A204.1 (cell line): Measurements from ENCODE around the gene SDF2L1.
"Not testable (repeated sequence)": the region's sequence is repeated elsewhere in the genome, so short reads cannot be mapped to it uniquely, and the experiment has no call there.

Experiments used
- FAIRE-seq: peaks from 2 replicates; lab custom pipeline; 2012; peaks lifted over from hg19 to GRCh38; lab: Jason Lieb, UNC

SDF2L1 gene

GRCh38 chr22:21636629-21637218, 5.4 kb upstream of the SDF2L1 start:
- FAIRE-seq: no peak

GRCh38 chr22:21637450-21637849, 4.7 kb upstream of the SDF2L1 start:
- not testable (repeated sequence) for FAIRE-seq

GRCh38 chr22:21639359-21639758, 2.7 kb upstream of the SDF2L1 start:
- FAIRE-seq: no peak

DNA sequence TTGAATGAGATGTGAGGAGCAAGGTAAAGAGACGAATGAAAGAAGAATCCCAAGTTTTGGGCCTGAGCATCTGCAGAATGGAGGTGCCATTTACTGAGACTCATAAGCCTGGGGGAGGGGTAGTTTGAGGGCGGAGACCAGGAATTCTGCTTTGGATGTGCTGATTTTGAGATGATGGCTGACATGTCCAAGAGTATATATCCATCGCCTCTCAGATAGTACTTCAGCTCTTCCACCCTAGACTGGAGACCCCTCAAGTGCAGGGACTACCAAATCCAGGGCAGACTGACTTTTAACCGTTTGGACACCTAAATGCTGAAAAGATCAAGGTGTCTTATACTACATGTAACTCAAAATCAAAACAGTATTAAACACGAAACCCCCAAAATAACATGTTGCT, 1.3 kb upstream of the SDF2L1 start:
- no peak for FAIRE-seq

GRCh38 chr22:21641417-21641788, 699 bp upstream of the SDF2L1 start:
- FAIRE-seq: no peak

DNA sequence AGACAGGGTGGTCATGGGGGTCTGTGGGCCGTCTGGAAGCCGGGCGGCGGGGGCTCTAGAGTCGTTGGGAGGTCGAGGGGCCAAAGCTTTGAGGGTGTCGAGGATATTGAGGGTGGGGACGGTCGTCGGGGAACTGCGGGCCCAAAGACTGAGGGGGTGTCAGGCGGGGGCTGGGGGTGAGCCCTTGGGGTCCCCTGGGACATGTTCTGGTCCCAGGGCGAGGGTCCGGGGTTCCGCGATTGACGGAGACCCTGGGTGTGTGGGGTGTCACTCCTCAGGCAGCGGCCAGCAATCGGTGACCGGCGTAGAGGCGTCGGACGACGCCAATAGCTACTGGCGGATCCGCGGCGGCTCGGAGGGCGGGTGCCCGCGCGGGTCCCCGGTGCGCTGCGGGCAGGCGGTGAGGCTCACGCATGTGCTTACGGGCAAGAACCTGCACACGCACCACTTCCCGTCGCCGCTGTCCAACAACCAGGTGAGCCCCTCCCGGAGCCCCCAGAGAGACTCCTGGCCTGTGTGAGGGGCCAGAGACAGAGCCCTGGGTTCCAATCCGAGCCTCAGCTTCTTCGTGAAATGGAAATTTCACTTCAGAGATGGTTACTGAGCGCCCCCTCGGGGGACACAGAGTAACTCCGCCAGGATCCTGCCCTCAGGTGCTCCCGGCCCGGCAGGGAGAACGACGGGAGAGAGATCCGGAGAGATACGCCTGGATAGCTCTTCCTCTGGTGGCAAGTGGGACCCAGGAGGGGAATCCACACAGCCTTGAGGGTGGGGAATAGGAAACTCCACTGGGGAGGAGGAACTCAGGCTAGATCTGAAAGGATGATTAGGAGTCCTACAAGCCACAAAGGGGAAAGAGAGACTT, 714 bp downstream of the SDF2L1 start:
- no peak for FAIRE-seq

DNA sequence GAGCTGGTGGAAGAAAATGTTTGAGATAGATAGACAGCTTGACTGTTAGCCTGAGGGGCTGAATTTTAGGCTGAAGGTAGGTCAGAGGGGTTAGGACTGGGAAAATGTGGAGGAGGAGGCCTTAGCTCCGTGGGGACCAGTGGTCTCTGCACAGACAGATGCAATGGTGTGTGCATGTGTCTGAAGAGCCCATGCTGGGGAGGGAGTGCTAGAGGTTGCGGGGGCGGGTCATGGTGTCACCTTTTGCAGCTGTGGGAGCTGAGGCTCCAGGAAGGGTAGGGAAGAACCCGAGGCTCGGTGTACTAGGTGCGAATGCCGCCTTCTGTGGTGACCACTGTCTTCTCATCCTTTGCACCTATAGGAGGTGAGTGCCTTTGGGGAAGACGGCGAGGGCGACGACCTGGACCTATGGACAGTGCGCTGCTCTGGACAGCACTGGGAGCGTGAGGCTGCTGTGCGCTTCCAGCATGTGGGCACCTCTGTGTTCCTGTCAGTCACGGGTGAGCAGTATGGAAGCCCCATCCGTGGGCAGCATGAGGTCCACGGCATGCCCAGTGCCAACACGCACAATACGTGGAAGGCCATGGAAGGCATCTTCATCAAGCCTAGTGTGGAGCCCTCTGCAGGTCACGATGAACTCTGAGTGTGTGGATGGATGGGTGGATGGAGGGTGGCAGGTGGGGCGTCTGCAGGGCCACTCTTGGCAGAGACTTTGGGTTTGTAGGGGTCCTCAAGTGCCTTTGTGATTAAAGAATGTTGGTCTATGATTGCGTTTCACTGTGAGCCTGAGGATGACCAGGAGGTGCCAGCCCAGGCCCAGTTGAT, 1.6 kb downstream of the SDF2L1 start:
- FAIRE-seq: no peak

DNA sequence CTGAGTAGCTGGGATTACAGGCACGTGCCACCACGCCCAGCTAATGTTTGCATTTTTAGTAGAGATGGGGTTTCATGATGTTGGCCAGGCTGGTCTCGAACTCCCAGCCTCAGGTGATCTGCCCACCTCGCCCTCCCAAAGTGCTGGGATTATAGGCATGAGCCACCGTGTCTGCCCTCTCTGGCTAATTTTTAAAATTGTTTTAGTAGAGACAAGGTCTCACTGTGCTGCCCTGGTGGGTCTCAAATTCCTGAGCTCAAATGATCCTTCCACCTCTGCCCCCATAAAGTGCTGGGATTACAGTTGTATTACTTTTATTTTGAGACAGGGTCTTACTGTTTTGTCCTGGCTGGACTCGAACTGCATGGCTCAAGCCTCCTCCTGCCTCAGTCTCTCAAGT, 3.4 kb downstream of the SDF2L1 start:
- not testable (repeated sequence) for FAIRE-seq

- FAIRE-seq: no peak
These were observed 4.8 kb downstream of the SDF2L1 start for GRCh38 chr22:21646608-21647590.

DNA sequence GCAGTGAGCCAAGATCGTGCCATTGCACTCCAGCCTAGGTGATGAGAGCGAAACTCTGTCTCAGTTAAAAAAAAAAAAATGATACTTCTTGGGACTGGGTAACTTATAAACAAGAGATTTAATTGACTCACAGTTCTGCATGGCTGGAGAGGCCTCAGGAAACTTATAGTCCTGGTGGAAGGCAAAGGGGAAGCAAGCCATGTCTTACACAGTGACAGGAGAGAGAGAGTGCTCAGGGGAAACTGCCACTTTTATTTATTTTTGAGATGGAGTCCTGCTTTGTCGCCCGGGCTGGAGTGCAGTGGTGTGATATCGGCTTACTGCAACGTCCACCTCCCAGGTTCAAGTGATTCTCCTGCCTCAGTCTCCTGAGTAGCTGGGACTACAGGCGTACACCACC, 8.2 kb downstream of the SDF2L1 start:
- FAIRE-seq: no peak

DNA sequence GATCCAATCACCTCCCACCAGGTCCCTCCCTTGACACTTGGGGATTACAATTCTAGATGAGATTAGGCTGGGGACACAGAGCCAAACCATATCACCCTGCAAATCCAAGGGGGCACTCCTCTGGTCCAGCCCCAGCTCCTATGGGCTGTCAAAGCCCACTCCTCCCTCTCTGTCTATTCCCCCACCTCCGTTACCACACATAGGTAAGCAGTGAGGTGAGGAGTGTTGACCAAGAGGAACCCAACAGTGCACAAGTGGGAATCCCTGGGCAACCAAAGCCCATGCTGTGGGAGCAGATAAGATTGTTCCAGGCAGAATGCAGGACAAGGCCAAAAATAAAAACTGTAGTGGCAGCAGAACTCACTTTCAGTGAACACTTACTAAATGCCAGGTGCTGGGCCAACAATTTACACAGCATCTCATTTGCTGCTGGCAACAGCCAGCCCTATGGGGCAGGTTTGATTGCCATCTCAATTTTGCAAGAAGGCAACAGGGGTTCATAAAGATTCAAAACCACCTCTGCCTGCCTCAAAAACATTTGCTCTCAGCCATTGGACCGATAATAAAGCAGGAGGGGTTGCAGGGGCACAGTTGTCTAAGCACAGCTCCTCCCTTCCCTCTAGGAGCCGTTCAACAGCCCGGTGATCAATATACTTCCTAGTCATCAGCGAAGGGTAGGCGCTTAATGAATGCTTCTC, 8.9 kb downstream of the SDF2L1 start:
- FAIRE-seq: no peak

- FAIRE-seq: no peak
These were observed 9.5 kb downstream of the SDF2L1 start for GRCh38 chr22:21651521-21652009.

DNA sequence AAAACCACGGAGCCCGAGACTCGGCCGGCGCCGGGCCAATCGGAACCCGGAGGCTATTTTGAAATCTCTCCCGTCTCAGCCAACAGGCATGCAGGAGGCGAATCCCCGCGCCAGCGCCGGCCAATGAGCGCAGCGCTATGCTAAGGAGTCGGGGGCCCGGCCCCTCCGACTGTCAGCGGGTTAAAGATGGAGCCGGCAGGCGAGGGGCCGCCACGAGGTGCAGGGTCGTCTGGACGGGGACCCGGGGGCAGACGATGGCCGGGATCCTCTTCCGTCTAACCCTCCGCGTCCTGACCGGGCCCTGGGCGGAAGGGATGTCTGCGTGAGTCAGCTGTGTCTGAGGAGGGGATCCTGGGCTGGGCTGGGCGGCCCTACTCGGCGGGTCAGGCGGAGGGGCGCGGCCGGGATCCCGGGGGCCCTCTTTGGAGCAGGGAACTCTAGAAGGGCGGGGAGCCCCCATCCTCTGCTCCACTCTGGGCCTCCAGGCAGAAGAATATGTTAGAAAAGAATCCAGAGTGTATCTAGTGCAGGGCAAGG, 10.0 kb downstream of the SDF2L1 start:
- no peak for FAIRE-seq

- FAIRE-seq: no peak
These were observed 10.7 kb downstream of the SDF2L1 start for GRCh38 chr22:21652547-21653545.

DNA sequence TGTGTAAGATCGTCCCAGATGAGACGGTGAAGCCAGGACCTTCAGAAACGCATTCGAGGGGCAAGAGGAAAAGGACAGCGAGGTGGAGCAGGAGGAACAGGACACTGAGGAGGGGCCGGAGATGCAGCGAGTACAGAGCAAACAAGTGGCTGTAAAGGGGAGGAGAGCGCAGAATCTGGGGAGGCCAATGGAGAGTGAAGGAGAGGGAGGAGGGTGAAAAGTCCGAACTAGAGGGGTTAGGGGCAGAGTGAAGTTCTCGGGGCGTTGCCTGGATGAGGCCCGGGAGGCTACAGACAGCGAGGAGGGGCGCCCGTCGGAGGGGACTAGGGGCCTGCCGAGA, 14.9 kb downstream of the SDF2L1 start:
- no peak for FAIRE-seq

DNA sequence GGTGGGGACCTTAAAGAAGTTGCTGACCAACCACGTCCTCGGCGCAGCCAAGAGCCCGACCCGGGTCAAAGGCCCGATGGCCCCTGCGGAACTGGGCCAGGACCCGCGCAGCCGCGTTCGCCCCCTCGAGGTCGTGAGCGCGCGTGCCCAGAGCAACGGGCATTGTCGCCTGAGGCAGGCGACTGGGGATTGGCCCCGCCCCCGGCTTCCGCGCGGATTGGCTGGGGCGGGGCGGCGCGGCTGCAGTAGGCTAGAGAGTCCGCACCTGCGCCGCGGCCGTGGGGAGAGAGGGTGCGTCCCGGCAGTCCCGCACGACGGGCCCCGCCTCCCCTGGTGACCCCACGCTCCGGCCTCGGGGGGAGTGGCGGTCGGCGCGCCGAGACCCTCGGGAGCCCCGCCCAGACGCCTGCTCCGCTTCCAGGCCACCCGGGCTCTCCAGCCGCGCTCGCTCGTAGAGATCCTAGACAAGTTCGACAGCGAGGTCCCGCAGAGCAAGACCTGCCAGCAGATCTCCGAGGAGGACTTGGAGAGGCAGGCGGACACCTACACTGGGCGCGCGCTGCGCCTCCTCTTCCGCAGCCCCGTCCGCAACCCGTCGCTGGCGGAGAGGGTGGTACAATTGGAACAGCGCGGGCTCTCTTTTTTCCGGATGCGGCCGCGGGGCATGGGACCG, 15.4 kb downstream of the SDF2L1 start:
- FAIRE-seq: no peak

DNA sequence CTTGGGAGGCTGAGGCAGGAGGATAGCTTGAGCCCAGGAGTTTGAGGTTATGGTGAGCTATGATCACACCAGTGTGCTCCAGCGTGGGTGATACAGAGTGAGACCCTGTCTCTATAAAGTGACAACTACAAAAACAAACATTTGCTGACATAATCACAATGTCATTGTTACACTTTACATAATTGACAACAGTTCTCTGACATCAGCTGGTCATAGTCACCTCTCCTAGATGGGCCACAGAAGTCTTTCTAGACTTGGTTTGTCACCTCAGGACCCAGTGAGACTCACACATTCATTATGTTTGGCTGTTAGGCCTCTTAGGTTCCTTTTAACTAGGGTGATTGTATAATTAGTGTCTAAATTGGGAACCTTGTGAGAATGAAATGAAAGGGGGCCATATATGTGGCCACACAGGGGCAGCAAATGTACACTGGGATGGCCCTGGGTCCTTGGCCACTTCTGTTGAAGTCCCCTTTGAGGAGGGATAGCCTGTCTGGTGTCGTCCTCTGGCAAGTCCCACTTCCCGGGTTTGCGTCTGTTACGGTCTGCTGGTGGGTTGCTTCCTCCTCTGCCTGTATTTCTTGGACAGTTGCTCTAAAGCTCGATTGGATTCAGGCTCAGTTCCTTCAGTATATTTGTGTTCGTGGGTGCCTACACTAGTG, 17.9 kb downstream of the SDF2L1 start:
- no peak for FAIRE-seq

DNA sequence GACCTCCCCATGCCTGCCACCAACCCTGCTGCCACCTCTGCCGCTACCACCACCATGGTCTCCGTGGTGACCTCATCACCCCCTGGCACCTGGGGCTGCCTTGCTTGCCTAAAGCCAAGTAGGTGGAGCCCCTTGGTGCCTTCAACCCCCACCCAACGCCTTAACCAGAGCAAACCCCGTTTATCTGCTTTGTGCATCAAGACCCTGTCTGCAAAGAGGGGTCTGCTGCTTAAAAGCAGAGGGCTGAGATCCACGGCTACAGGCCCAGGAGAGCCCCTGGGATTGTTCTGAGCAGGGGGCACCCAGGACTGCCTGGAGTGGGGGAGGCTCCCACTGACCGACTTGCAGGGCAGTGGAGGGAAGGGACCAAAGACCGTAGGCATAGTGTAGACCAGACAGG, 18.8 kb downstream of the SDF2L1 start:
- FAIRE-seq: no peak

- no peak for FAIRE-seq
These were observed 19.9 kb downstream of the SDF2L1 start for GRCh38 chr22:21661991-21662390.
